ENCODE data around the gene ARAP3.

ARAP3 gene

GRCh38 chr5:141640051-141640415, 42.0 kb downstream of the ARAP3 start:
- Mint-ChIP-seq H3K36me3 (ENCODE audit: low read depth) (peaks cover 3% of the 10 kb centered on the region), H3K9me3 (no peaks in the 10 kb centered on the region), H3K27ac (no peak overlapping the region), H3K4me1 (peaks cover 26% of the 10 kb centered on the region), H3K4me3 (no peak overlapping the region), H3K27me3 (ENCODE audit: low read depth, poor library complexity) (peaks cover 19% of the 10 kb centered on the region)
- no peak for DNase-seq
- no peak for TF ChIP-seq CTCF (IDR thresholded peaks at IDR 0.05)

GRCh38 chr5:141639357-141640050, 42.5 kb downstream of the ARAP3 start:
- Mint-ChIP-seq H3K9me3 (no peaks in the 10 kb centered on the region), H3K4me3 (no peak overlapping the region), H3K36me3 (ENCODE audit: low read depth) (peaks cover 6% of the 10 kb centered on the region), H3K4me1 (peaks cover 31% of the 10 kb centered on the region), H3K27me3 (ENCODE audit: low read depth, poor library complexity) (peaks cover 19% of the 10 kb centered on the region), H3K27ac (no peak overlapping the region)
- DNase-seq, result no peak
- no peak for TF ChIP-seq CTCF (IDR thresholded peaks at IDR 0.05)

GRCh38 chr5:141638771-141639170, 43.3 kb downstream of the ARAP3 start:
- no peak overlapping the region for H3K27ac Mint-ChIP-seq
- H3K27me3 Mint-ChIP-seq (ENCODE audit: low read depth, poor library complexity), result peaks cover 19% of the 10 kb centered on the region
- H3K4me1 Mint-ChIP-seq, result peaks cover 38% of the 10 kb centered on the region
- H3K9me3 Mint-ChIP-seq, result no peaks in the 10 kb centered on the region
- H3K36me3 Mint-ChIP-seq (ENCODE audit: low read depth), result peaks cover 12% of the 10 kb centered on the region
- no peak for TF ChIP-seq CTCF (IDR thresholded peaks at IDR 0.05)
- H3K4me3 Mint-ChIP-seq, result no peak overlapping the region
- no peak for DNase-seq

- peaks cover 19% of the 10 kb centered on the region for H3K27me3 Mint-ChIP-seq (ENCODE audit: low read depth, poor library complexity)
- H3K9me3 Mint-ChIP-seq, result no peaks in the 10 kb centered on the region
- peak; percentile 84 for DNase-seq
- peak; percentile 43 for TF ChIP-seq CTCF (IDR thresholded peaks at IDR 0.05)
- H3K36me3 Mint-ChIP-seq (ENCODE audit: low read depth), result peaks cover 12% of the 10 kb centered on the region
- H3K27ac Mint-ChIP-seq, result no peak overlapping the region
- H3K4me1 Mint-ChIP-seq, result peaks cover 38% of the 10 kb centered on the region
- H3K4me3 Mint-ChIP-seq, result peak overlapping the region; percentile 71
Observed at GRCh38 chr5:141637767-141638419, 44.1 kb downstream of the ARAP3 start.

GRCh38 chr5:141637123-141637766, 44.8 kb downstream of the ARAP3 start:
- Mint-ChIP-seq H3K4me1 (peaks cover 38% of the 10 kb centered on the region), H3K9me3 (no peaks in the 10 kb centered on the region), H3K36me3 (ENCODE audit: low read depth) (peaks cover 18% of the 10 kb centered on the region), H3K4me3 (peak overlapping the region; percentile 96), H3K27ac (no peak overlapping the region), H3K27me3 (ENCODE audit: low read depth, poor library complexity) (peaks cover 19% of the 10 kb centered on the region)
- no peak for TF ChIP-seq CTCF (IDR thresholded peaks at IDR 0.05)
- peak; percentile 48 for DNase-seq
